GM18870 (cell line): Measurements from ENCODE around the gene CPT2.
"Not testable (repeated sequence)": the region's sequence is repeated elsewhere in the genome, so short reads cannot be mapped to it uniquely, and the experiment has no call there.

Experiments used
- ATAC-seq: cut with Tn5 transposase; IDR thresholded peaks from one replicate; pipeline ENCODE4 v1.9.1; 2021; ENCODE audit warnings: moderate library complexity; ENCODE audit not compliant: unreplicated experiment

The CPT2 gene

DNA sequence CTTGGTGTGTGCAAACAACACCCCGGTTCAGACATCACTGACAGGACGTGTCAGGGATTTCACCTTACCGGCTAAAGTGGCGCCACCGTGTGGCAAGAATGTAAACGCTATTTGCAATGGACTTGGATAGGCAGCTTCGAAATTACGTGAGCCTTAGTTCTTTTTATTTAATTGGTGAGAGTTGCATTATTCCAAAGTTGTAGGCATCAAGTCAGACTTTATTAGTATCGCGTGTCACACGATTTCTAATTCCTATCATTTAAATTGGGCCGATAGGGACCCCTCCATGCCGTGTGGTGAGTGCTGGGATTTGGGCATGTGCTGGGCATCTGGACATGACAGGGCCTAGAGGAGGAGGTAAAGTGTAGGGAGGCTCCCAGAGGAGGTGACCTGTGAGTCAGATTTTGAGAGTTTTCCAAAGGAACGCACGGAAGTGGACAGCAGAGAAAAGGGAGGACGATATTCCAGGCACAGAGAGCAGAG lies 14.5 kb upstream of the CPT2 start:
- ATAC-seq: no peak

GRCh38 chr1:53182716-53183094 lies 13.9 kb upstream of the CPT2 start:
- no peak for ATAC-seq

GRCh38 chr1:53183095-53183990 lies 13.3 kb upstream of the CPT2 start:
- no peak for ATAC-seq

- ATAC-seq: not testable (repeated sequence)
These were observed 10.7 kb upstream of the CPT2 start for GRCh38 chr1:53185955-53186297.

- no peak for ATAC-seq
These were observed 10.1 kb upstream of the CPT2 start for GRCh38 chr1:53186533-53186932.

- no peak for ATAC-seq
These were observed 9.2 kb upstream of the CPT2 start for GRCh38 chr1:53187401-53187800.

DNA sequence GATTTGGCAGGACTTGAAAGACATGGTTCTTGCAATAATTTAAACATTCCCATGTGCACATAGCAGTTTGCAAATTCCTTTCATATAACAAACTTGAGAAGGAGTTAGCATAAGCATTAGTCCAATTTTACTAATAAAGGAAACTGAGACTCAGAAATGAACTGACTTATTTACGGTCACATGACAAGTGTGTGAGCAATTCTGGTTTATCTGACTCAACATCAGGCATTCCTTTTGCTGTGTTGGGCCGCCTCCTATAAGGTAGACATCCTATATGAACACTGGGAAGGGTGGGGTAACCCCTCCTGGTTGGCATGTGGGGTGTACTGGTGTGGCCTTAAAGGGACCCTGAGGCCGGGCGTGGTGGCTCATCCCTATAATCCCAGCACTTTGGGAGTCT lies 8.5 kb upstream of the CPT2 start:
- no peak for ATAC-seq

- ATAC-seq: no peak
These were observed 7.6 kb upstream of the CPT2 start for GRCh38 chr1:53189061-53189460.

GRCh38 chr1:53190210-53190611 lies 6.4 kb upstream of the CPT2 start:
- ATAC-seq: no peak

GRCh38 chr1:53195246-53196016 lies 1.2 kb upstream of the CPT2 start:
- ATAC-seq: no peak

- ATAC-seq: peak; percentile 14
These were observed 573 bp upstream of the CPT2 start for GRCh38 chr1:53196017-53196484.

- ATAC-seq: no peak
These were observed 922 bp downstream of the CPT2 start for GRCh38 chr1:53197291-53198200.

GRCh38 chr1:53198241-53198651 lies 1.6 kb downstream of the CPT2 start:
- ATAC-seq: no peak

DNA sequence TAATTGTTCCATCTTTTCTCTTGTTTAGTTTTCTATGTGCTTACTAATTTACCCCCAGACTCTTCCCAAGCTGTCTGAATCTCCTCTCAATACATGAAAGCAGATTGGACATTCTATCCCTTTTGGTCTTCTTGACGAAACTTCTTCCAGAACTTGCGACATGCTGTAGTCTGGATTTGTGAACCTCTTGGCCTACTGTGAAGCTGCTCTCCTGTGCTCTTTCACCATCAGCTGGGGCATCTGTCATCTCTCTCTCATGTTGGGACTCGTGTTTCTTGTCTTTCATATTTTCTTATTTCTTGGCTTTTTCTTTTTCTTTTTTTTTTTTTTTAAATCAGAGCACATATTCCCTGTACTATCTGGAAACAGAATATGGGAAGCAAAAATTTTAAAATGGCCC lies 6.8 kb downstream of the CPT2 start:
- no peak for ATAC-seq

DNA sequence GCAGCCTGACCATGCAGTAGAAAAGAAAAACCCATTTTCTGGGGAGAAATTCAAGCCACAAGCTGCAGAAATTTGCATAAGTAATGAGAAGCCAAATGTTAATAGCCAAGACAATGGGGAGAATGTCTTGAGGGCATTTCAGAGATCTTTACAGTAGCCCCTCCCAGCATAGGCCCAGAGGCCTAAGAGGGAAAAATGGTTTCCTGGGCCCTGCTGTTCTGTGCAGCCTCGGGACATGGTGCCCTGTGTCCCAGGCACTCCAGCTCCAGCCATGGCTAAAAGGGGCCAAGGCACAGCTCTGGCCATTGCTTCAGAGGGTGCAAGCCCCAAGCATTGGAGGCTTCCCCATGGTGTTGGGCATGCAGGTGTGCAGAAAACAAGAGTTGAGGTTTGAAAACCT lies 8.9 kb downstream of the CPT2 start:
- not testable (repeated sequence) for ATAC-seq

GRCh38 chr1:53206083-53206685 lies 9.6 kb downstream of the CPT2 start:
- ATAC-seq: not testable (repeated sequence)

- no peak for ATAC-seq
These were observed 10.2 kb downstream of the CPT2 start for GRCh38 chr1:53206735-53207379.

DNA sequence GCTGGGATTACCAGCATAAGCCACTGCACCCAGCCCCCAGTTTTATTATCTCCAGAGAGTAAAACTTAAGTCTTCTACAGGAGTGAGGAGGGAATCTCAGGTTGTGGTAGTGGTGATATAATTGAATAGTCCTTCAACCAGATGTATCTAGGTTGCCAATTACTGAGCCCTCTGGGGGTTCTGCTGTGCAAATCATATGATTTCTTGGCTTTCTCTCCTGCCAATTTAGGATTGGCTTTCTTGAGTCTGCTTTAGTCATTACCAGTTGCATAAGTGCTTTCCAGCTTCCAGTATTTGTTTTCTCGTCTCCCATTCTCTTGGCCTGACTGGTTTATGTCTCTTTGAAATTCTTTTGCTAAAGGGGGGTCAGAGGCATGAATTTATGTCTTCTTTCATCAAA lies 11.1 kb downstream of the CPT2 start:
- ATAC-seq: no peak

GRCh38 chr1:53210352-53210751 lies 13.7 kb downstream of the CPT2 start:
- no peak for ATAC-seq

GRCh38 chr1:53210954-53211353 lies 14.3 kb downstream of the CPT2 start:
- ATAC-seq: no peak
